Stimulated activated CD8-positive, alpha-beta memory T cell treated with anti-CD3 and anti-CD28 coated beads, Interleukin-15, amount 100 ng/mL, for 48 hours (primary cell): ENCODE data around the gene ST3GAL3.

Experiments
- DNase-seq, 2 donors: peaks; one replicate each; pipeline ENCODE4 v3.0.0-alpha.2; 2020; ENCODE audit warnings: low read depth in 2 of 2

The ST3GAL3 gene

GRCh38 chr1:43707190-43708001 lies at the start of gene ST3GAL3:
Gene ST3GAL3, plus strand, starts transcription at chr1:43707536. Its CDS starts 28,727 bp downstream, at chr1:43736263.
- DNase-seq = peak; percentile 91 to 92

- DNase-seq = no peak
Measured at GRCh38 chr1:43659212-43660166, 47.8 kb upstream of the ST3GAL3 start.

DNA sequence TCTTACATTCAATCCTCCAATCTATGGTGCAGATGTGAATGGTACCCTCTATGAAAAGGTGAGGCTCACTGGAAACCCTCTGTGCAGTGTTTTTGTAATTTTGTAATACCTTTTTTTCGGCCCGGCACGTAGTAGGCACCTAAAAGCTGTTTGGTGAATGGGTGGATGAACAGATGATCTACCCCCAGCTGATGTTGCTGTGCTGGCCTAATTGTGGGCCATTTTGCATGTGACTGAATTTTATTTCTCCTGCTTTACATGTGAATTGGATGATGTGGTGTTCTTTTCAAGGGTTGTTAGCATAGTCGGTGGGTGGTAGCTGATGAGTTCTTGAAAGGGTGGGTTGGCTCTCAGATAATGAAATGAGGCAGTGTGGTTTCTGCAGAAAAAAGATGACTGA lies 47.0 kb upstream of the ST3GAL3 start:
- DNase-seq = no peak

- DNase-seq = no peak
Measured at GRCh38 chr1:43664369-43664768, 43.0 kb upstream of the ST3GAL3 start.

DNA sequence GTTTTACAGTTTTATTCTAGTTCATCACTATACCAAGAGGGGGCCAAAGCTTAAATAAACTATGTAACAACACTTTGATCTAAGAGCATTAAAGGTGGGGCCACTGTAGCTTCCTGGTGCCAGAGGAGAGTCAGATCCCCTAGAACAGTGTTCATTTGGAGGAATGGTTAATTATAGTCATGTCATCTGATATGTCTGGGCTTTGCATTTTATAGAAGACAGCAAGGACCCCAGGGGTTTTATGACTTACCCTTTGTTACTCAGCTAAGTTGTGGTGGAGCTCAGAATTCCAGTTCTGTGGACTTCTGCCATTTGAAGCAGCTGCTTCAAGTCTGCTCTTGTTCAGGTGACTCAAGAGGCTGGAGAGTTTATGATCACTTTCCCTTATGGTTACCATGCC lies 40.7 kb upstream of the ST3GAL3 start:
- DNase-seq = no peak

DNA sequence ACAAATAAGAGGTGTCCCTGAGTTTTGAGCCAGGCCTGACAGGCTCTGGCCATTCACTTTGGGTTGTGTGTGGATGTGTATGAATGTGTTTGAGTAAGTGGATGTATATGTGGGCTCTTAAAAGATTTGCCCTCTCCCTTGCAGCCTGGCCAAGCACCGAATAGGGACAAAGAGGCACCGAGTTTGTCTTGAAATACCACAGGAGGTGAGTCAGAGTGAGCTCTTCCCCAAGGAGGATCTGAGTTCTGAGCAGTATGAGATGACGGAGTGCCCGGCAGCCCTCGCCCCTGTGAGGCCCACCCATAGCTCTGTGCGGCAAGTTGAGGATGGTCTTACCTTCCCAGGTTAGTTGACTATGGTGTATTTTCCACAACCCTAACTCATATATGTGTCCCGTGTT lies 38.4 kb upstream of the ST3GAL3 start:
- DNase-seq = no peak

GRCh38 chr1:43669878-43670277 lies 37.5 kb upstream of the ST3GAL3 start:
- no peak for DNase-seq

DNA sequence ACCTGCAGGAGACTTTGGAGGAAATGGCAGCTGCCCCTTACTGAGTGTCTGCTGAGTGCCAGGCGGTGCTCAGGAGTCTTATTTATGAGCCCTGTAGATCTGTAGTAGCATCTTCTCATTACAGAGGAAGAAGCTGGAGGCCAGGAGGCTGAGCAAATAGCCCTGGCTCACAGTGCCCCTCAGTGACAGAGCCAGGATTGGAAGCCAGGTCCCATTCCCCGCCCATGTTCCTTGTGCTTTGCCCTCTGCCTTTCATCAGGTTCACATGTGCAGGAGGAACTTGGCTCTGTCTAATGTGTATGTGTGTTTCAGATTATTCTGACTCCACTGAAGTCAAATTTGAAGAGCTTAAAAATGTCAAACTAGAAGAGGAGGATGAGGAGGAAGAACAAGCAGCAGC lies 36.1 kb upstream of the ST3GAL3 start:
- no peak for DNase-seq

- DNase-seq = no peak
Measured at GRCh38 chr1:43671626-43672330, 35.6 kb upstream of the ST3GAL3 start.

GRCh38 chr1:43673261-43673660 lies 34.1 kb upstream of the ST3GAL3 start:
- DNase-seq = no peak

GRCh38 chr1:43678940-43679339 lies 28.4 kb upstream of the ST3GAL3 start:
- DNase-seq = no peak

GRCh38 chr1:43683560-43683959 lies 23.8 kb upstream of the ST3GAL3 start:
- DNase-seq = no peak

GRCh38 chr1:43686801-43687200 lies 20.5 kb upstream of the ST3GAL3 start:
- no peak for DNase-seq

DNA sequence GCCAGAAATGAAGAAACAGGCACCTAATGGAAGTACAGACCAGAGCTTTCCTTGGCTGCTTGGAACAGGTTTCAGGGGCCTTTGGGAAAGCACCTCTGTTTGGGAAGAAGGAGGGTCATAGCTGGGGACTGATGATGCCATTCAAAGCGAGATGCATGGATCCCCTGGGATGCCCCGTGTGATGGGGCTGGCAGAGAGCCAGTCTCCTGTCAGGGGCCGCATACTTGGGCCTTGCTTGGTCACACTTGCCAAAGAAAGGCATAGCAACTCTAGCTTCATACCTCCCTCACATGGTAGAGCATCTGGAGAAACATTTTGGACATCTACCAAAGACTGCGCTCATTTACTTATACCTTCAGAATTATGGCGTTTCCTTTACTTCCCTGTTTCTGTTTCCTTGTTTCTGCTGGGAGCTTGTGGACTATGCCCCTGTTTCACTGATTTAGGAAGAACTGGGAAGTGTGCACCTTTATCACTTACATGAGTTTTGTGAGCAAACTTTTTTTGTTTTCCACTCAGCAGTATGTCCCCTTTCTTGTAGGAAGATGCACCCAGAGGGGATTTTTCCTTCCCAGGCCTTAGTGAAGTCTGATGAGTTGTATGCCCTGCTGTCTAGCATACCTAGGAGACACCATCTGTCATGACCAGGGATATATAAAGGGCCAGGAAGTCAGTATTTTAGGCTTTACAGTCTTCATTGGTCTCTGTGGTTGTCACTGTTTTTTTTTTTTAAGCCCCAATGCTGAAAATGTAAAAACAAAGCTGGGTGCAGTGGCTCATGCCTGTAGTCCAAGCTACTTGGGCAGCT lies 19.8 kb upstream of the ST3GAL3 start:
- no peak for DNase-seq

DNA sequence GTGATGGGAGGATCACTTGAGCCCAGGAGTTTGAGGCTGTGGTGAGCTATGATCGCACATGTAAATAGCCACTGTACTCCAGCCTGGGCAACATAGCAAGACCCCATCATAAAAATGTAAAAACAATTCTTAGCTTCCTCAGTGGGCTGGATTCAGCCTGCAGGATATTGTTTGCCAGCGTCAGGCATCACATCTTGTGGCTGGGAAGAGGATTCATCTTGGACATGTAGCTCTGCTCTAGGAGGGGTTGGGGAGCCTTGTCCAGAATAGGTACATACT lies 19.3 kb upstream of the ST3GAL3 start:
- DNase-seq = no peak

GRCh38 chr1:43688594-43689000 lies 18.7 kb upstream of the ST3GAL3 start:
- no peak for DNase-seq

DNA sequence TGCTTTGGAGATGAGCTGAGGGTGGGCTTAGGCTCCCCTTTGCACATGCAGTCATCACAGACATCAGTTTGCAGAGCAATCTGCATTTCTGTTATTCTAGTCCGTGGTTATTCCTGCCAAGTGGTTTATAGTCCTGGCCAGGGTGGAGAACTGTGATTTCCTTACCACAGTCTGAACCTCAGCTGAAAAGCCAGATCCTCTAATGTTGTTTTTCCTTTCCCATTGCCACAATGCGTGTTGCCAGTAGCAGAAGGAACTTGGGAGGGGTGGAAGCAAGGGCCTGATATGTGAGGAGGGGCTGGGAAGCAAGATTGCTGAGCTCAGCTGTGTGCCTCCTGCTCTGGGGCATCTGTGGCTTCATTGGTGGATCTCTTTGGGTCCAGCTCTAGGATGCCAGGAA lies 18.0 kb upstream of the ST3GAL3 start:
- no peak for DNase-seq

GRCh38 chr1:43691871-43692815 lies 15.2 kb upstream of the ST3GAL3 start:
- no peak for DNase-seq

DNA sequence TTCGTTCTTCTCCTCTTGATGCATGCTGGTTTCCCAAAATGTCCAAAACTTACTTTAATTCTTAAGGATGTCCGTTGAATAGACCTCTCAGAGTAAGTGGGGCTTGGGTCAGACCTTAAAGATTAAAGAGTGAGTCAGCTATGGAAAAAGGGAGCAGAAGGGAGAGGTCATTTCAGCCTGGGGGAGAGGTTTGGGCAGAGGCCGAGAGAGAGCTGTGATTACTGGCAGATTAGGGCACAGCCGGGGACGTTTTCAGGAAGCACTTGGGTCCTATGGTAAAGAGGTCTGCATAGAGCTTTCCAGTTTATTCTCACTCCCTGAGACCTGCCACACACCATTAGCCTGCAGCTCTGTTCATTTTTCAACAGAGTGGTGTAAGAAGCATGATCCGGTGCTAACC lies 14.0 kb upstream of the ST3GAL3 start:
- no peak for DNase-seq

GRCh38 chr1:43699281-43699680 lies 8.1 kb upstream of the ST3GAL3 start:
- no peak for DNase-seq
